ENCODE results near the gene WDR33. TPM values are rescaled to one million over a fixed set of nuclear protein-coding genes. Genes with fewer than 3 reads are reported as not detected.

The WDR33 gene
- total and polyA plus RNA-seq, 2 of the 13 experiments (the other 11 are each of a cell fraction or from before 2014, with no cell fraction given) = 54.9 to 78.2 TPM

GRCh38 chr2:127702395-127703009 lies 108.5 kb downstream of the WDR33 start (continued):
- TF ChIP-seq ZNF256 (CRISPR knock-in tag; conservative IDR thresholded peaks at IDR 0.05) (no peak), DMAP1 (CRISPR knock-in tag; IDR thresholded peaks at IDR 0.05) (no peak), TRAFD1 (CRISPR knock-in tag; IDR thresholded peaks at IDR 0.05; ENCODE audit: borderline replicate concordance) (no peak), ZNF747 (CRISPR knock-in tag; IDR thresholded peaks at IDR 0.05; ENCODE audit: borderline replicate concordance) (0 out of 2 replicates have a peak, but pooled peaks have one; percentile 9), ZEB1 (IDR thresholded peaks at IDR 0.05; ENCODE audit: insufficient replicate concordance, low read depth) (peak; percentile 19), ZNF263 (CRISPR knock-in tag; IDR thresholded peaks at IDR 0.05) (no peak), SIX4 (CRISPR knock-in tag; IDR thresholded peaks at IDR 0.05) (no peak), PHF20 (CRISPR knock-in tag; IDR thresholded peaks at IDR 0.05) (0 out of 2 replicates have a peak, but pooled peaks have one; percentile 1), ZNF496 (CRISPR knock-in tag; IDR thresholded peaks at IDR 0.05; ENCODE audit: insufficient replicate concordance) (no peak), ZNF768 (CRISPR knock-in tag; IDR thresholded peaks at IDR 0.05) (no peak), KDM4B (CRISPR knock-in tag; IDR thresholded peaks at IDR 0.05) (no peak), FOXJ3 (CRISPR knock-in tag; IDR thresholded peaks at IDR 0.05; ENCODE audit: borderline replicate concordance) (peak; percentile 60; the same call in 1 of the 2 replicates), NFATC3 (CRISPR knock-in tag; IDR thresholded peaks at IDR 0.05) (no peak)
- TF ChIP-seq, protein P1, sequence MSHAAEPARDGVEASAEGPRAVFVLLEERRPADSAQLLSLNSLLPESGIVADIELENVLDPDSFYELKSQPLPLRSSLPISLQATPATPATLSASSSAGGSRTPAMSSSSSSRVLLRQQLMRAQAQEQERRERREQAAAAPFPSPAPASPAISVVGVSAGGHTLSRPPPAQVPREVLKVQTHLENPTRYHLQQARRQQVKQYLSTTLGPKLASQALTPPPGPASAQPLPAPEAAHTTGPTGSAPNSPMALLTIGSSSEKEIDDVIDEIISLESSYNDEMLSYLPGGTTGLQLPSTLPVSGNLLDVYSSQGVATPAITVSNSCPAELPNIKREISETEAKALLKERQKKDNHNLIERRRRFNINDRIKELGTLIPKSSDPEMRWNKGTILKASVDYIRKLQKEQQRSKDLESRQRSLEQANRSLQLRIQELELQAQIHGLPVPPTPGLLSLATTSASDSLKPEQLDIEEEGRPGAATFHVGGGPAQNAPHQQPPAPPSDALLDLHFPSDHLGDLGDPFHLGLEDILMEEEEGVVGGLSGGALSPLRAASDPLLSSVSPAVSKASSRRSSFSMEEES (CRISPR knock-in tag; IDR thresholded peaks at IDR 0.05) = no peak; the same call in 1 of the 2 replicates
- TF ChIP-seq, protein P2, sequence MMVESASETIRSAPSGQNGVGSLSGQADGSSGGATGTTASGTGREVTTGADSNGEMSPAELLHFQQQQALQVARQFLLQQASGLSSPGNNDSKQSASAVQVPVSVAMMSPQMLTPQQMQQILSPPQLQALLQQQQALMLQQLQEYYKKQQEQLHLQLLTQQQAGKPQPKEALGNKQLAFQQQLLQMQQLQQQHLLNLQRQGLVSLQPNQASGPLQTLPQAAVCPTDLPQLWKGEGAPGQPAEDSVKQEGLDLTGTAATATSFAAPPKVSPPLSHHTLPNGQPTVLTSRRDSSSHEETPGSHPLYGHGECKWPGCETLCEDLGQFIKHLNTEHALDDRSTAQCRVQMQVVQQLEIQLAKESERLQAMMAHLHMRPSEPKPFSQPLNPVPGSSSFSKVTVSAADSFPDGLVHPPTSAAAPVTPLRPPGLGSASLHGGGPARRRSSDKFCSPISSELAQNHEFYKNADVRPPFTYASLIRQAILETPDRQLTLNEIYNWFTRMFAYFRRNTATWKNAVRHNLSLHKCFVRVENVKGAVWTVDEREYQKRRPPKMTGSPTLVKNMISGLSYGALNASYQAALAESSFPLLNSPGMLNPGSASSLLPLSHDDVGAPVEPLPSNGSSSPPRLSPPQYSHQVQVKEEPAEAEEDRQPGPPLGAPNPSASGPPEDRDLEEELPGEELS (CRISPR knock-in tag; IDR thresholded peaks at IDR 0.05) = no peak
- TF ChIP-seq, protein P3, sequence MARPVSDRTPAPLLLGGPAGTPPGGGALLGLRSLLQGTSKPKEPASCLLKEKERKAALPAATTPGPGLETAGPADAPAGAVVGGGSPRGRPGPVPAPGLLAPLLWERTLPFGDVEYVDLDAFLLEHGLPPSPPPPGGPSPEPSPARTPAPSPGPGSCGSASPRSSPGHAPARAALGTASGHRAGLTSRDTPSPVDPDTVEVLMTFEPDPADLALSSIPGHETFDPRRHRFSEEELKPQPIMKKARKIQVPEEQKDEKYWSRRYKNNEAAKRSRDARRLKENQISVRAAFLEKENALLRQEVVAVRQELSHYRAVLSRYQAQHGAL (CRISPR knock-in tag; IDR thresholded peaks at IDR 0.05; ENCODE audit: not compliant biosample characterization) = no peak
- TF ChIP-seq, protein P4, sequence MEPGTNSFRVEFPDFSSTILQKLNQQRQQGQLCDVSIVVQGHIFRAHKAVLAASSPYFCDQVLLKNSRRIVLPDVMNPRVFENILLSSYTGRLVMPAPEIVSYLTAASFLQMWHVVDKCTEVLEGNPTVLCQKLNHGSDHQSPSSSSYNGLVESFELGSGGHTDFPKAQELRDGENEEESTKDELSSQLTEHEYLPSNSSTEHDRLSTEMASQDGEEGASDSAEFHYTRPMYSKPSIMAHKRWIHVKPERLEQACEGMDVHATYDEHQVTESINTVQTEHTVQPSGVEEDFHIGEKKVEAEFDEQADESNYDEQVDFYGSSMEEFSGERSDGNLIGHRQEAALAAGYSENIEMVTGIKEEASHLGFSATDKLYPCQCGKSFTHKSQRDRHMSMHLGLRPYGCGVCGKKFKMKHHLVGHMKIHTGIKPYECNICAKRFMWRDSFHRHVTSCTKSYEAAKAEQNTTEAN (CRISPR knock-in tag; conservative IDR thresholded peaks at IDR 0.05) = no peak
- TF ChIP-seq, protein P5, sequence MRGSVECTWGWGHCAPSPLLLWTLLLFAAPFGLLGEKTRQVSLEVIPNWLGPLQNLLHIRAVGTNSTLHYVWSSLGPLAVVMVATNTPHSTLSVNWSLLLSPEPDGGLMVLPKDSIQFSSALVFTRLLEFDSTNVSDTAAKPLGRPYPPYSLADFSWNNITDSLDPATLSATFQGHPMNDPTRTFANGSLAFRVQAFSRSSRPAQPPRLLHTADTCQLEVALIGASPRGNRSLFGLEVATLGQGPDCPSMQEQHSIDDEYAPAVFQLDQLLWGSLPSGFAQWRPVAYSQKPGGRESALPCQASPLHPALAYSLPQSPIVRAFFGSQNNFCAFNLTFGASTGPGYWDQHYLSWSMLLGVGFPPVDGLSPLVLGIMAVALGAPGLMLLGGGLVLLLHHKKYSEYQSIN (CRISPR knock-in tag; IDR thresholded peaks at IDR 0.05; ENCODE audit: borderline replicate concordance) = no peak
- TF ChIP-seq, protein P6, sequence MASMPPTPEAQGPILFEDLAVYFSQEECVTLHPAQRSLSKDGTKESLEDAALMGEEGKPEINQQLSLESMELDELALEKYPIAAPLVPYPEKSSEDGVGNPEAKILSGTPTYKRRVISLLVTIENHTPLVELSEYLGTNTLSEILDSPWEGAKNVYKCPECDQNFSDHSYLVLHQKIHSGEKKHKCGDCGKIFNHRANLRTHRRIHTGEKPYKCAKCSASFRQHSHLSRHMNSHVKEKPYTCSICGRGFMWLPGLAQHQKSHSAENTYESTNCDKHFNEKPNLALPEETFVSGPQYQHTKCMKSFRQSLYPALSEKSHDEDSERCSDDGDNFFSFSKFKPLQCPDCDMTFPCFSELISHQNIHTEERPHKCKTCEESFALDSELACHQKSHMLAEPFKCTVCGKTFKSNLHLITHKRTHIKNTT (CRISPR knock-in tag; IDR thresholded peaks at IDR 0.05) = no peak
